Fibroblast of lung (primary cell): ENCODE data around the gene IFIT1.
A peak's percentile ranks its signal among the peaks of the same experiment; 100 is the strongest.

ENCODE experiments used
- CTCF ChIP-seq, 2 donors: IDR thresholded peaks in 1 of 2; conservative IDR thresholded peaks in 1 of 2; 1 replicate in 1 of 2; 2 replicates in 1 of 2; pipeline ENCODE4 v1.5.1; 2011 to 2012; ENCODE audit warnings: low read length in 2 of 2, control low read depth in 1 of 2, inconsistent platforms in 1 of 2, low read depth in 1 of 2, mild to moderate bottlenecking in 1 of 2
- EZH2 ChIP-seq: IDR thresholded peaks from 2 replicates; pipeline ENCODE4 v1.5.1; 2012; ENCODE audit warnings: low read length, control low read depth, mild to moderate bottlenecking; ENCODE audit errors: missing control alignments

GRCh38 chr10:89426230-89426868, 33.9 kb downstream of the IFIT1 start:
- peak; percentile 70 to 81 for TF ChIP-seq CTCF (conservative IDR thresholded peaks at IDR 0.05 in 1 of 2, IDR thresholded peaks at IDR 0.05 in 1 of 2; ENCODE audit: low read depth in 1 of 2, low read length in 2 of 2)
- TF ChIP-seq EZH2, result no peak
